ENCODE measurements around the gene SLAIN2. TPM values are rescaled to one million over a fixed set of nuclear protein-coding genes. Genes with fewer than 3 reads are reported as not detected.

Gene SLAIN2
- total RNA-seq, 1 experiment from 2014 or later, result 44.8 TPM

DNA sequence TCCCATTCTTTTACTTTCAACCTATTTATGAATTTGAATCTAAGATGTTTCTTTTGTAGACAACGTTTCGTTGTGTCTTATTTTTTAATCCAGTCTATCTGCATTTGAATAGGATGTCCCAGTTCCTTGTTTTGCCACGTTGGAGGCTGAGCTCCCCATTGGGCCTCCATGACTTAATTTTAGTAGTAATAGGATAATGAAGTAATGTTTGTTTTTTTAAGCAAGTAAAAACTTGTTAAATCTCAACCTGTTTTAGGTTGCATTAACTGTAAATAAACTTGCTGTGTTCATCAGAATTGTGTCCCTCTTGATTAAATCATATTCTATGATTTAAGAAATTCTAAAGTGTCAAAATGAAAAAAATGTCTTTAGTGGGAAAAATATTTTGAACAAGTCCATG, 25.3 kb downstream of the SLAIN2 start:
- Histone ChIP-seq H3K4me1 (0 out of 2 replicates have a peak, but pooled peaks cover 6% of the 10 kb centered on the region), H3K36me3 (ENCODE audit: control insufficient read depth, insufficient read depth, low read length) (no peaks in the 10 kb centered on the region), H3K4me3 (ENCODE audit: low read depth, low read length) (no peak overlapping the region), H3K27me3 (replicated peaks; ENCODE audit: control insufficient read depth, insufficient read depth, low read length) (no peaks in the 10 kb centered on the region), H3K9me3 (no peaks in the 10 kb centered on the region)
- ChIA-PET POLR2A (no interaction called here), CTCF (no interaction called here)
- Mint-ChIP-seq H3K27ac (ENCODE audit: unreplicated experiment) (no peak overlapping the region), H3K36me3 (ENCODE audit: insufficient read depth, unreplicated experiment) (no peaks in the 10 kb centered on the region), H3K9me3 (ENCODE audit: unreplicated experiment) (no peaks in the 10 kb centered on the region), H3K27me3 (ENCODE audit: insufficient read depth, unreplicated experiment) (no peaks in the 10 kb centered on the region), H3K4me1 (ENCODE audit: low read depth, unreplicated experiment) (peaks cover 17% of the 10 kb centered on the region), H3K4me3 (ENCODE audit: unreplicated experiment) (no peak overlapping the region)
- intact Hi-C loops (cut with micrococcal nuclease; ENCODE audit: unreplicated experiment), result no loop called here
- no peak for DNase-seq
- TF ChIP-seq, protein P1, sequence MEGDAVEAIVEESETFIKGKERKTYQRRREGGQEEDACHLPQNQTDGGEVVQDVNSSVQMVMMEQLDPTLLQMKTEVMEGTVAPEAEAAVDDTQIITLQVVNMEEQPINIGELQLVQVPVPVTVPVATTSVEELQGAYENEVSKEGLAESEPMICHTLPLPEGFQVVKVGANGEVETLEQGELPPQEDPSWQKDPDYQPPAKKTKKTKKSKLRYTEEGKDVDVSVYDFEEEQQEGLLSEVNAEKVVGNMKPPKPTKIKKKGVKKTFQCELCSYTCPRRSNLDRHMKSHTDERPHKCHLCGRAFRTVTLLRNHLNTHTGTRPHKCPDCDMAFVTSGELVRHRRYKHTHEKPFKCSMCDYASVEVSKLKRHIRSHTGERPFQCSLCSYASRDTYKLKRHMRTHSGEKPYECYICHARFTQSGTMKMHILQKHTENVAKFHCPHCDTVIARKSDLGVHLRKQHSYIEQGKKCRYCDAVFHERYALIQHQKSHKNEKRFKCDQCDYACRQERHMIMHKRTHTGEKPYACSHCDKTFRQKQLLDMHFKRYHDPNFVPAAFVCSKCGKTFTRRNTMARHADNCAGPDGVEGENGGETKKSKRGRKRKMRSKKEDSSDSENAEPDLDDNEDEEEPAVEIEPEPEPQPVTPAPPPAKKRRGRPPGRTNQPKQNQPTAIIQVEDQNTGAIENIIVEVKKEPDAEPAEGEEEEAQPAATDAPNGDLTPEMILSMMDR (IDR thresholded peaks at IDR 0.05; ENCODE audit: insufficient read depth in 1 of 2, low read depth in 1 of 2, low read length in 1 of 2, severe bottlenecking in 1 of 2, unreplicated experiment in 1 of 2), result no peak
- BruUV-seq (replicated peaks), result no TSS peak

- ChIA-PET CTCF (no interaction called here), POLR2A (no interaction called here)
- TF ChIP-seq, protein P1 (IDR thresholded peaks at IDR 0.05; ENCODE audit: insufficient read depth in 1 of 2, low read depth in 1 of 2, low read length in 1 of 2, severe bottlenecking in 1 of 2, unreplicated experiment in 1 of 2), result no peak
- Histone ChIP-seq H3K9me3 (no peaks in the 10 kb centered on the region), H3K36me3 (ENCODE audit: control insufficient read depth, insufficient read depth, low read length) (no peaks in the 10 kb centered on the region), H3K27me3 (replicated peaks; ENCODE audit: control insufficient read depth, insufficient read depth, low read length) (no peaks in the 10 kb centered on the region), H3K4me1 (0 out of 2 replicates have a peak, but pooled peaks cover 6% of the 10 kb centered on the region), H3K4me3 (ENCODE audit: low read depth, low read length) (no peak overlapping the region)
- no peaks in the 10 kb centered on the region for H3K9me3 Mint-ChIP-seq (ENCODE audit: unreplicated experiment)
- H3K4me3 Mint-ChIP-seq (ENCODE audit: unreplicated experiment), result no peak overlapping the region
- H3K36me3 Mint-ChIP-seq (ENCODE audit: insufficient read depth, unreplicated experiment), result no peaks in the 10 kb centered on the region
- H3K27me3 Mint-ChIP-seq (ENCODE audit: insufficient read depth, unreplicated experiment), result no peaks in the 10 kb centered on the region
- intact Hi-C loops (cut with micrococcal nuclease; ENCODE audit: unreplicated experiment), result no loop called here
- no peak for DNase-seq
- no TSS peak for BruUV-seq (replicated peaks)
- H3K27ac Mint-ChIP-seq (ENCODE audit: unreplicated experiment), result no peak overlapping the region
- H3K4me1 Mint-ChIP-seq (ENCODE audit: low read depth, unreplicated experiment), result peaks cover 17% of the 10 kb centered on the region
Measured at GRCh38 chr4:48367016-48367415, 25.7 kb downstream of the SLAIN2 start.

GRCh38 chr4:48368389-48368788, 27.1 kb downstream of the SLAIN2 start:
- H3K9me3 ChIP-seq, result no peaks in the 10 kb centered on the region
- H3K4me3 Mint-ChIP-seq (ENCODE audit: unreplicated experiment), result no peak overlapping the region
- no peak overlapping the region for H3K4me3 ChIP-seq (ENCODE audit: low read depth, low read length)
- POLR2A ChIA-PET, result no interaction called here
- BruUV-seq (replicated peaks), result no TSS peak
- H3K4me1 Mint-ChIP-seq (ENCODE audit: low read depth, unreplicated experiment), result peaks cover 17% of the 10 kb centered on the region
- TF ChIP-seq, protein P1 (IDR thresholded peaks at IDR 0.05; ENCODE audit: insufficient read depth in 1 of 2, low read depth in 1 of 2, low read length in 1 of 2, severe bottlenecking in 1 of 2, unreplicated experiment in 1 of 2), result no peak
- CTCF ChIA-PET, result no interaction called here
- 0 out of 2 replicates have a peak, but pooled peaks cover 6% of the 10 kb centered on the region for H3K4me1 ChIP-seq
- no peaks in the 10 kb centered on the region for H3K36me3 Mint-ChIP-seq (ENCODE audit: insufficient read depth, unreplicated experiment)
- no peaks in the 10 kb centered on the region for H3K36me3 ChIP-seq (ENCODE audit: control insufficient read depth, insufficient read depth, low read length)
- H3K27ac Mint-ChIP-seq (ENCODE audit: unreplicated experiment), result no peak overlapping the region
- no peaks in the 10 kb centered on the region for H3K27me3 Mint-ChIP-seq (ENCODE audit: insufficient read depth, unreplicated experiment)
- H3K9me3 Mint-ChIP-seq (ENCODE audit: unreplicated experiment), result no peaks in the 10 kb centered on the region
- DNase-seq, result no peak
- H3K27me3 ChIP-seq (replicated peaks; ENCODE audit: control insufficient read depth, insufficient read depth, low read length), result no peaks in the 10 kb centered on the region
- intact Hi-C loops (cut with micrococcal nuclease; ENCODE audit: unreplicated experiment), result no loop called here

All from Caco-2 (cell line).